Adrenal gland (tissue), 12 donors: ENCODE data around the gene FOXJ3. TPM values are rescaled to one million over a fixed set of nuclear protein-coding genes. Genes with fewer than 3 reads are reported as not detected.

Experiments used
- DNase-seq, 7 donors: peaks; one replicate each; pipeline ENCODE4 v3.0.0-alpha.2; 2019 to 2020
- H3K27ac ChIP-seq, 5 donors: fragments of 200-600 bp; sonication (generic) in 4 of 5; 1 replicate in 3 of 5; 2 replicates in 2 of 5; pipeline versions ENCODE4 v1.5.1 to v1.8.0; 2016 to 2020; ENCODE audit warnings: mild to moderate bottlenecking in 1 of 5
- H3K27me3 ChIP-seq: fragments of 200-600 bp; 2 replicates; pipeline ENCODE4 v1.8.0; 2021
- H3K36me3 ChIP-seq, 2 donors: fragments of 200-600 bp; replicated peaks in 1 of 2; 1 replicate in 1 of 2; 2 replicates in 1 of 2; pipeline versions ENCODE4 v1.5.1 to v1.8.0; 2018 to 2022
- H3K4me1 ChIP-seq, 2 donors: fragments of 200-600 bp; replicated peaks in 1 of 2; 1 replicate in 1 of 2; 2 replicates in 1 of 2; pipeline versions ENCODE4 v1.5.1 to v1.8.0; 2018 to 2021
- H3K4me3 ChIP-seq, 4 donors: fragments of 200-600 bp; sonication (generic) in 3 of 4; one replicate each; pipeline ENCODE4 v1.5.1; 2016 to 2018
- H3K9me3 ChIP-seq, 3 donors: fragments of 200-600 bp; sonication (generic) in 1 of 3; replicated peaks in 1 of 3; 1 replicate in 2 of 3; 2 replicates in 1 of 3; pipeline versions ENCODE4 v1.5.1 to v1.8.0; 2016 to 2021
- POLR2A ChIP-seq, 2 donors: fragments of 450-650 bp; IDR thresholded peaks; one replicate each; pipeline ENCODE4 v1.6.1; 2017; ENCODE audit warnings: antibody characterized with exemption in 2 of 2, mild to moderate bottlenecking in 2 of 2, moderate library complexity in 1 of 2
- WGBS, 4 donors: extraction: QIAGEN DNeasy Blood & Tissue Kit in 2 of 4; methylation state at CpG; one replicate each; pipeline versions ENCODE4 v1.1.5 to v1.1.7; 2013 to 2017; 5-methylcytosine and 5-hydroxymethylcytosine counted together
- intact Hi-C, 2 donors: fragments of 100-400 bp; cut with DNase I; formaldehyde crosslinking; loops; one replicate each; pipeline versions ENCODE4 v1.14.1 to v1.15.0; 2022 to 2023
- polyA plus RNA-seq, 3 donors: library from polyadenylated mRNA; stranded (reverse); fragments of 200-250 nt in 2 of 3; fragments of 350-450 nt in 1 of 3; fragmentation: Illumina TruSeq in 1 of 3; extraction: RNeasy Lipid Tissue Mini Kit (QIAGEN cat#74804) in 1 of 3; gene quantifications; one replicate each; pipeline ENCODE4 v1.2.3, GENCODE V29; 2013 to 2014
- total RNA-seq, 9 donors: library from RNA; depleted of rRNA in 4 of 9; stranded (reverse); fragments of >200 nt in 4 of 9; fragments of 120-200 nt in 1 of 9; fragmentation: NEBNext Ultra II Directional in 1 of 9; extraction: Animal tissue kit (Norgen Biotek cat#: 25700) in 1 of 9; gene quantifications; one replicate each; pipeline versions ENCODE4 v1.1.0 to v1.2.4, GENCODE V29; 2013 to 2023
- TF ChIP-seq, protein P1 (sequence below), 6 experiments: fragments of 450-650 bp in 4 of 6; fragments of 200-600 bp in 2 of 6; sonication (generic) in 1 of 6; IDR thresholded peaks; 1 replicate in 5 of 6; 2 replicates in 1 of 6; pipeline versions ENCODE4 v1.5.1 to v1.8.0; 2016 to 2021; ENCODE audit warnings: antibody characterized with exemption in 6 of 6, mild to moderate bottlenecking in 2 of 6, moderate library complexity in 1 of 6
- donor health status: healthy with polysubstance abuse.
- donor health status: Bipolar disorder and iron deficiency.
- donor health status: DM: yes; HTN: yes; CAD: no.
- donor health status: DM: no; HTN: no; CAD: no.
- donor health status: DM: no; HTN: no; CAD: no.
- donor health status: DM: yes; HTN: yes; CAD: no.

The FOXJ3 gene
- total and polyA plus RNA-seq, 12 donors: 8.4 to 58.5 (median 33.4) TPM

DNA sequence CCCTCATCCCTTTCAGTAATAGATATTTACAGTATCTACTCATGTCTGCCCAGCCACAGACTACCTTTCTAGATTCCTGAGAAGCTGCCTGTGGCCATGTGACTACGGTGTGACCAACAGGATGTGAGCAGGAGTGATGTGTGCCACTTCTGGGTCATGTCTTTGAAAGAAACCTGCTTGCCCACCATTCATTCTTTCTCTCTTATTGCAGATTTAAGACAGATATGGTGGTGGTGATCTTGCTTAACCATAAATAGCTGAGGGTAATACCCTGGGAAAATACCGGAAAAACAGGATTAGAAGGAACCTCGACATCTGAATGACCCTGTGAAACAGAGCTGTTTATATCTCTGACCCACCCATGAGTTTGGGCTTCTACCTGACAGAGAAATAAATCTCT is 128.9 kb downstream of the FOXJ3 start:
- Histone ChIP-seq H3K36me3 (no peaks in the 10 kb centered on the region), H3K9me3 (no peaks in the 10 kb centered on the region), H3K27ac (no peak overlapping the region), H3K4me1 (peaks cover 0 to 9% of the 10 kb centered on the region in 2 donors), H3K4me3 (no peak overlapping the region), H3K27me3 (no peaks in the 10 kb centered on the region)
- intact Hi-C loops: no loop called here
- DNase-seq: no peak
- 95 to 100% (median 97%) methylated on average over 3 of the region's 3 CpGs for WGBS, 4 donors
- TF ChIP-seq POLR2A (IDR thresholded peaks at IDR 0.05): no peak
- TF ChIP-seq, protein P1, sequence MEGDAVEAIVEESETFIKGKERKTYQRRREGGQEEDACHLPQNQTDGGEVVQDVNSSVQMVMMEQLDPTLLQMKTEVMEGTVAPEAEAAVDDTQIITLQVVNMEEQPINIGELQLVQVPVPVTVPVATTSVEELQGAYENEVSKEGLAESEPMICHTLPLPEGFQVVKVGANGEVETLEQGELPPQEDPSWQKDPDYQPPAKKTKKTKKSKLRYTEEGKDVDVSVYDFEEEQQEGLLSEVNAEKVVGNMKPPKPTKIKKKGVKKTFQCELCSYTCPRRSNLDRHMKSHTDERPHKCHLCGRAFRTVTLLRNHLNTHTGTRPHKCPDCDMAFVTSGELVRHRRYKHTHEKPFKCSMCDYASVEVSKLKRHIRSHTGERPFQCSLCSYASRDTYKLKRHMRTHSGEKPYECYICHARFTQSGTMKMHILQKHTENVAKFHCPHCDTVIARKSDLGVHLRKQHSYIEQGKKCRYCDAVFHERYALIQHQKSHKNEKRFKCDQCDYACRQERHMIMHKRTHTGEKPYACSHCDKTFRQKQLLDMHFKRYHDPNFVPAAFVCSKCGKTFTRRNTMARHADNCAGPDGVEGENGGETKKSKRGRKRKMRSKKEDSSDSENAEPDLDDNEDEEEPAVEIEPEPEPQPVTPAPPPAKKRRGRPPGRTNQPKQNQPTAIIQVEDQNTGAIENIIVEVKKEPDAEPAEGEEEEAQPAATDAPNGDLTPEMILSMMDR (IDR thresholded peaks at IDR 0.05): no peak

DNA sequence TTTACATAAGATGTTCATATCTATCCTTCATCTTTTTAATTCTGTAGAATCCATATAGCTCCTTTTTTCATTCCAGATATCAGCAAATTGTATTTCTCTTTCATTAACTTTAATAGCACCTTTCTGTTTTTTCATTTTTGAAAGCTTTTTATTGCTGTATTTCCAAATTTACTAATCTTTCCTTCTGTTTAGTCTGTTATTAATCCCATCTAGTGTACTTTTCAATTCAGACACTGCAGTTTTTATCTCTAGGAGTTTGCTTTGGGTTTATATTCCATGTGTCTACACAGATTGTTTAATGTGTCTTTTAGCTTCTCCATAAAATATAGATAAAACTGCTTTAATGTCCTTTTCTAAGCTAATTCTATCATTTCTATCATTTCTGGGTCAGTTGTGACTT is 133.0 kb downstream of the FOXJ3 start:
- Histone ChIP-seq H3K4me3 (no peak overlapping the region), H3K27ac (no peak overlapping the region), H3K9me3 (no peaks in the 10 kb centered on the region), H3K36me3 (peaks cover 0 to 6% of the 10 kb centered on the region in 2 donors), H3K27me3 (no peaks in the 10 kb centered on the region), H3K4me1 (no peaks in the 10 kb centered on the region)
- no peak for TF ChIP-seq POLR2A (IDR thresholded peaks at IDR 0.05)
- TF ChIP-seq, protein P1 (IDR thresholded peaks at IDR 0.05): no peak
- DNase-seq: no peak
- intact Hi-C loops: no loop called here

DNA sequence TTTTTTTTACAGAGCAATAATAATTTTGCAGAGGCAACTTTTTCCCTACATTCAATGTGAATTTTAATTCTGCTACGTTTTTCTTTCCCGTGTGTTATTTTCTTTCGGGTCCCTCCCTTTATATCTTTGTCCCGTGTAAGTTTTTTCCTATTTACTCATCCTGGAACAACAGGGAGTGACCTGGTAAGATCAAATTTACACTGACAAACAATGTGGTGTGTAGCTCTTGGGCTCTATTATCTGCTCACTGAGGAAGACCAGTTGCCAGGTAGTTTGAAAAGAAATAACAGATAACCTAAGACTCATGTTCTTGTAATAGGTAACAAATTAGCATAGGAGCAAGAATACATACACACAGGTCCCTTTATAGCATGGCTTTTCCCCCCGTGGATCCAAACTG is 136.8 kb downstream of the FOXJ3 start:
- Histone ChIP-seq H3K4me1 (no peaks in the 10 kb centered on the region), H3K36me3 (peaks cover 0 to 6% of the 10 kb centered on the region in 2 donors), H3K27me3 (no peaks in the 10 kb centered on the region), H3K27ac (no peak overlapping the region), H3K9me3 (no peaks in the 10 kb centered on the region), H3K4me3 (no peak overlapping the region)
- 93 to 96% (median 95%) methylated on average over 5 of the region's 5 CpGs for whole genome bisulfite sequencing, 4 donors
- TF ChIP-seq, protein P1 (IDR thresholded peaks at IDR 0.05): no peak
- TF ChIP-seq POLR2A (IDR thresholded peaks at IDR 0.05): no peak
- DNase-seq: no peak
- intact Hi-C loops: no loop called here

DNA sequence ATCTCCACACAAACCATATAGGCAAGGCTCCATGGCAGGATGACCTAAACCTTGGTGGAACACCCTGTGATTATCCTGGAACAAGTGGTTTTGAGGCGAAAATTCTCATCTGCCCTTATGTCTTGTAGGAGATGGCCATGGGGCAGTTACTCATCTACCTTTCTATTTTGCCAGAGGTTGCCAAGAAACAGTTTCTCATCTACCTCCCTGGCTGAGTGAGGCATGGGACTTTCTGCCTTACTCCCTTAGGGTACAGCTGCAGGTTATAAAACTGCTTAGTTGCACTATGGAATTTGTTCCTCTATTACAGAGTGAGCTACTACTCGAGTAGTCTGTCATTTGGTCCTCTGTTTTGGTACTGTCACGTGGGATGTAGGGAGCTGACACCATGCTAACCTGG is 139.2 kb downstream of the FOXJ3 start:
- Histone ChIP-seq H3K9me3 (no peaks in the 10 kb centered on the region), H3K4me3 (no peak overlapping the region), H3K27me3 (no peaks in the 10 kb centered on the region), H3K36me3 (peaks cover 0 to 6% of the 10 kb centered on the region in 2 donors), H3K27ac (no peak overlapping the region), H3K4me1 (no peaks in the 10 kb centered on the region)
- 94 to 97% (median 96%) methylated on average over 3 of the region's 3 CpGs for WGBS, 4 donors
- TF ChIP-seq, protein P1 (IDR thresholded peaks at IDR 0.05): no peak
- TF ChIP-seq POLR2A (IDR thresholded peaks at IDR 0.05): no peak
- intact Hi-C loops: no loop called here
- DNase-seq: no peak
